ENCODE measurements around the gene GREB1L. TPM values are rescaled to one million over a fixed set of nuclear protein-coding genes. Genes with fewer than 3 reads are reported as not detected.
"Not testable (repeated sequence)": the region's sequence is repeated elsewhere in the genome, so short reads cannot be mapped to it uniquely, and the experiment has no call there.

The GREB1L gene
- total and polyA plus RNA-seq, 2 donors (not counting 3 experiments of a cell fraction or from before 2014, with no cell fraction given): 0.22 to 0.41 TPM

DNA sequence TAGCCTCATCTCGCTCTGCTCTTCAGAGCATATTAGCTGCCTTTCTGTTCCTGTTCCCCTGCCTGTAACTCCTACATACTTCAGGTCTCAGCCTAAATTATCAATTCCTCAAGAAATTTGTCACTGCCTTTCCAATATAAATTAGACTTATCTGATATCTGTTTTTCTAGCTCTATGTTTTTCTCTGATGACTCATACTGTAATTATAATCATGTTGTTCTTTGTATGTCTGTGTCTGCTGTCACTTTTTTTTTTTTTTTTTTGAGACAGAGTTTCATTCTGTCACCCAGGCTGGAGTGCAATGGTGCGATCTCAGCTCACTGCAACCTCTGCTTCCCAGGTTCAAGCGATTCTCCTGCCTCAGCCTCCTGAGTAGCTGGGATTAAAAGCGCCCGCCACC lies 27.6 kb upstream of the GREB1L start:
- BruUV-seq (replicated peaks); H3K4me3 ChIP-seq (replicated peaks in 1 of 3; ENCODE audit: insufficient read depth in 1 of 3, low read depth in 1 of 3, low read length in 3 of 3); H3K27me3 ChIP-seq (ENCODE audit: control insufficient read depth in 2 of 2, insufficient read depth in 2 of 2, low read length in 2 of 2); FAIRE-seq; H4K20me1 ChIP-seq (replicated peaks; ENCODE audit: control insufficient read depth, extremely low read depth, insufficient read depth, low read length); H2AFZ ChIP-seq (ENCODE audit: low read depth, low read length); H3K4me2 ChIP-seq (ENCODE audit: insufficient read depth, low read length); intact Hi-C loops (cut with micrococcal nuclease); H3K9me1 ChIP-seq (replicated peaks; ENCODE audit: control insufficient read depth, extremely low read depth, insufficient read depth, low read length); dilution Hi-C loops (cut with MboI; ENCODE audit: extremely low pct_ligation_motif_present, low sequenced_read_pairs); H3K79me2 ChIP-seq (ENCODE audit: control insufficient read depth, insufficient read depth, low read length); POLR2A ChIA-PET; H3K9ac ChIP-seq (replicated peaks; ENCODE audit: extremely low read depth, insufficient read depth, low read length); H3K9me3 ChIP-seq (replicated peaks; ENCODE audit: control insufficient read depth, insufficient read depth, low read length); H3K4me1 ChIP-seq (ENCODE audit: control insufficient read depth, extremely low read depth, insufficient read depth, low read length); DNase-seq (ENCODE audit: low read depth, low spot score); H3K27ac ChIP-seq (ENCODE audit: insufficient read depth, low read depth, low read length); H3K36me3 ChIP-seq (ENCODE audit: control insufficient read depth in 2 of 2, extremely low read depth in 1 of 2, insufficient read depth in 2 of 2, low read length in 2 of 2): not testable (repeated sequence)
- CTCF ChIA-PET: interaction anchor here (3.0 kb wide), 1 partner anchor 19 kb away, joined by 16 read pairs; no protein-coding TSS in a partner anchor

DNA sequence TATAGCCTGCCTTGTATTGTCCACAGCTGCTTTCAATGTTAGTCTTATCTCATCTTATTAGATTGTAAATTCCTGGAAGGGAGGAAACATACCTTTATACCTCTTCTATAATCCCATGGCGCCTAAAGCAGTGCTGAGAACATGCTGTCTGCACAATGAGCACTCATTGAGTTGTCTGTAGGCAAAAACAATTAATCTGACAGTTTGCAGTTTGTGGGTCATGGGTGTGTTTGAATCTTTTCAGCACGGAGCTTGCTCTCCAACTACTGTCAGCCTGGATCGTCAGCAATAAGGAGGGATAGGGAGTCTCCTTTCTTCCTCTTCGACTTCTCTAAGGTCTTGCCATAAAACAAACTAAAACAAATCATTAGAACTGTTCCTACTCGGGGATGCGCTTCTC lies 26.5 kb upstream of the GREB1L start:
- TF ChIP-seq EZH2 (IDR thresholded peaks at IDR 0.05; ENCODE audit: borderline replicate concordance, low read depth, low read length, severe bottlenecking) (no peak), POLR2AphosphoS5 (IDR thresholded peaks at IDR 0.05; ENCODE audit: insufficient read depth, low read depth, low read length) (no peak), GATA2 (IDR thresholded peaks at IDR 0.05; ENCODE audit: insufficient read depth, insufficient read length, low read depth, low read length) (no peak), POLR2A (IDR thresholded peaks at IDR 0.05; ENCODE audit: low read depth, low read length) (no peak), FOS (IDR thresholded peaks at IDR 0.05; ENCODE audit: borderline replicate concordance, insufficient read depth, low read length) (no peak), JUN (IDR thresholded peaks at IDR 0.05; ENCODE audit: borderline replicate concordance, insufficient read depth, insufficient read length, low read depth) (no peak), CTCF (IDR thresholded peaks at IDR 0.05; ENCODE audit: extremely low read depth in 1 of 2, insufficient read depth in 1 of 2, low read depth in 1 of 2, low read length in 2 of 2) (no peak), MAX (IDR thresholded peaks at IDR 0.05; ENCODE audit: insufficient read depth, insufficient read length) (no peak), MYC (IDR thresholded peaks at IDR 0.05; ENCODE audit: low read depth, low read length) (no peak)

More for the DNA sequence above, 26.5 kb upstream of the GREB1L start:
- H3K9ac ChIP-seq (replicated peaks; ENCODE audit: extremely low read depth, insufficient read depth, low read length): no peak overlapping the region
- POLR2A ChIA-PET: no interaction called here
- intact Hi-C loops (cut with micrococcal nuclease): no loop called here
- DNase-seq (ENCODE audit: low read depth, low spot score): no peak
- H3K27ac ChIP-seq (ENCODE audit: insufficient read depth, low read depth, low read length): no peak overlapping the region
- no peaks in the 10 kb centered on the region for H3K79me2 ChIP-seq (ENCODE audit: control insufficient read depth, insufficient read depth, low read length)
- no peaks in the 10 kb centered on the region for H3K4me1 ChIP-seq (ENCODE audit: control insufficient read depth, extremely low read depth, insufficient read depth, low read length)
- H2AFZ ChIP-seq (ENCODE audit: low read depth, low read length): no peak overlapping the region
- H3K4me3 ChIP-seq (replicated peaks in 1 of 3; ENCODE audit: insufficient read depth in 1 of 3, low read depth in 1 of 3, low read length in 3 of 3): no peak overlapping the region
- FAIRE-seq: no peak
- CTCF ChIA-PET: interaction anchor here (1.2 to 3.0 kb wide), 2 partner anchors 20 to 385 kb away, joined by 3 to 16 read pairs; partner anchors contain the start of gene ESCO1
- no peaks in the 10 kb centered on the region for H3K9me3 ChIP-seq (replicated peaks; ENCODE audit: control insufficient read depth, insufficient read depth, low read length)
- dilution Hi-C loops (cut with MboI; ENCODE audit: extremely low pct_ligation_motif_present, low sequenced_read_pairs): no loop called here
- H3K27me3 ChIP-seq (ENCODE audit: control insufficient read depth in 2 of 2, insufficient read depth in 2 of 2, low read length in 2 of 2): no peaks in the 10 kb centered on the region
- no peaks in the 10 kb centered on the region for H3K36me3 ChIP-seq (ENCODE audit: control insufficient read depth in 2 of 2, extremely low read depth in 1 of 2, insufficient read depth in 2 of 2, low read length in 2 of 2)
- no peaks in the 10 kb centered on the region for H3K9me1 ChIP-seq (replicated peaks; ENCODE audit: control insufficient read depth, extremely low read depth, insufficient read depth, low read length)
- no peaks in the 10 kb centered on the region for H4K20me1 ChIP-seq (replicated peaks; ENCODE audit: control insufficient read depth, extremely low read depth, insufficient read depth, low read length)
- BruUV-seq (replicated peaks): no TSS peak
- H3K4me2 ChIP-seq (ENCODE audit: insufficient read depth, low read length): no peak overlapping the region
